ENCODE data around the gene CCDC92B.

DNA sequence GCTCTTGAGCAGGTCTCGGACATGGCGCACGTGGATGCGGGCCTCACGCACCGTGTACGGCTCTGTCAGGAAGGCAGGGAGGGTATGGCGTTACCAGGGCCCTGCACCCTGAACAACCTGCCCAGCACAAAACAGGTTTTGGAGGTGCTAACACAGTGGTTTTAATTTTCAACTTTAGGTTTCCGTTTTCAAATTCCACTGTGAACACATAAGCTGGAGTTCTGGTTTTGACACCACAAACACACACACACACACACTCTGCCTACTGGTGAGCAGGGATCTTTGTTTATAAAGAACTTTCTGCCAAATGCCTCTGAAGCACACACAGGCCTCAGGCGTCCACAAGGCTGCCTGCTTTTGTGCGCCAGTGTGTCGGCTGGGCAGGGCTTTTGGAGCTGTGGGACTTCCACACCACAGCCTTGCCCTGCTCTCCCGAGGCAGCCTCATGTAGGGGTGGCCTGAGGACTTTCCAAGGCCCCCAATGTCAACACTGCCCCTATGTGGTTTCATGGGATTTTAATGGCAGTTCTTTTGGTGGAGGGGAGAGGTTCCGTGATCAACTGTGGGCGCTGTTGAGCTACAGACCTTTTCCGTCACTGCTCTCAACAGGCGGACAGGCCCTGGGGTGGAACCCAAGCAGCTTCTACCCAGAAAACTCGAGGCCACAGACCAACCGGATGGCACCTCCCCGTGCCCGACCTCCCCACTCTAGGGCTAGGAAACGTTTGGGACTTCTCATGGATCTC, 47.3 kb downstream of the CCDC92B start:
- TF ChIP-seq POLR2A (IDR thresholded peaks at IDR 0.05; ENCODE audit: extremely low read depth, insufficient read length), result no peak
- TF ChIP-seq, protein P1, sequence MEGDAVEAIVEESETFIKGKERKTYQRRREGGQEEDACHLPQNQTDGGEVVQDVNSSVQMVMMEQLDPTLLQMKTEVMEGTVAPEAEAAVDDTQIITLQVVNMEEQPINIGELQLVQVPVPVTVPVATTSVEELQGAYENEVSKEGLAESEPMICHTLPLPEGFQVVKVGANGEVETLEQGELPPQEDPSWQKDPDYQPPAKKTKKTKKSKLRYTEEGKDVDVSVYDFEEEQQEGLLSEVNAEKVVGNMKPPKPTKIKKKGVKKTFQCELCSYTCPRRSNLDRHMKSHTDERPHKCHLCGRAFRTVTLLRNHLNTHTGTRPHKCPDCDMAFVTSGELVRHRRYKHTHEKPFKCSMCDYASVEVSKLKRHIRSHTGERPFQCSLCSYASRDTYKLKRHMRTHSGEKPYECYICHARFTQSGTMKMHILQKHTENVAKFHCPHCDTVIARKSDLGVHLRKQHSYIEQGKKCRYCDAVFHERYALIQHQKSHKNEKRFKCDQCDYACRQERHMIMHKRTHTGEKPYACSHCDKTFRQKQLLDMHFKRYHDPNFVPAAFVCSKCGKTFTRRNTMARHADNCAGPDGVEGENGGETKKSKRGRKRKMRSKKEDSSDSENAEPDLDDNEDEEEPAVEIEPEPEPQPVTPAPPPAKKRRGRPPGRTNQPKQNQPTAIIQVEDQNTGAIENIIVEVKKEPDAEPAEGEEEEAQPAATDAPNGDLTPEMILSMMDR (IDR thresholded peaks at IDR 0.05; ENCODE audit: low read depth, low read length), result no peak

Measured in NB4 (cell line).